HG02870 (cell line): ENCODE measurements around the gene EDC3.
"Not testable (repeated sequence)": the region's sequence is repeated elsewhere in the genome, so short reads cannot be mapped to it uniquely, and the experiment has no call there.

ENCODE experiments used
- ATAC-seq: cut with Tn5 transposase; IDR thresholded peaks from one replicate; pipeline ENCODE4 v1.9.1; 2021; ENCODE audit warnings: mild to moderate bottlenecking, moderate library complexity; ENCODE audit not compliant: unreplicated experiment

EDC3 gene

DNA sequence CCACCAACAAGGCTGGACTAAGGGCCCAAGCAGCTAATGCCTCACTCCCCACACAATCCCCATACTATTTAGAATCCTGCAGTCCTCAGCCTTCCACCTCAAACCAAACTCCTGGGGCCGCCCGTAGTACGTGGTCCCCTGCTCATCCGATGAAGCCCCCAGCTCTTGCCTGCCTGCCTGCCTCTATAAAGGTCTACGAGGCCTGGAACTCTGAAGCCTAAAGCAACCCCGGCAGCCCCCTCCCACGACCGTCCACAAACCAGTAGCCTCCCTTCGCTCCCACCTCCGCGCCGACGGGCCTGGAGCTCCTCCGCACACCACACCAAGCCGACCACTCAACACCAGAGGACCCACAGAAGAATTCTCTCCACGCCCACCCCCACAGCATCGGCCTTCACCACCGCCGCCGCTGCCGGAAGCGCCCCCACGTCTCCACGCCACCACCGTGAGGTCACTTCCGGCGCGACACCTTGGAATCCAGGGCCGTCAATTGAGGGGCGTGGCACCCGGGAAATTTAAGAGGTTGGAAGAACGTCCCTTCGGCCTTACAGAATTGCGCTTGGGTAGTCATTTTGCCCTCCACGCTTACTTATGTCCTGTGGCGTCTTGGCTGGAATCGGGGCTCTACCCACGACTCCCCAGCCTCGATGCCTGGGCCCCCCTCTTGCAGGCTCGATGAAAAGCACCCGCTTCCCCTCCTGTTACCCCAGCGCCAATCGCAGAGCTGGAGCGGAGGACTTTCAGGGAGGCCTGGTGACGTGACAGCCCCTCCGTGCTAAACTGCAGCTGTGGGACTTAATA lies at the start of gene EDC3:
Gene EDC3 (minus strand): TSS at position 428 of the 801 bp plus-strand sequence. CDS start 20,900 bp downstream, outside the sequence.
- ATAC-seq, result peak; percentile 74

GRCh38 chr15:74742422-74742821 lies 46.6 kb upstream of the EDC3 start:
- no peak for ATAC-seq

GRCh38 chr15:74738239-74738638 lies 42.4 kb upstream of the EDC3 start:
- not testable (repeated sequence) for ATAC-seq

GRCh38 chr15:74735305-74735704 lies 39.5 kb upstream of the EDC3 start:
- no peak for ATAC-seq

DNA sequence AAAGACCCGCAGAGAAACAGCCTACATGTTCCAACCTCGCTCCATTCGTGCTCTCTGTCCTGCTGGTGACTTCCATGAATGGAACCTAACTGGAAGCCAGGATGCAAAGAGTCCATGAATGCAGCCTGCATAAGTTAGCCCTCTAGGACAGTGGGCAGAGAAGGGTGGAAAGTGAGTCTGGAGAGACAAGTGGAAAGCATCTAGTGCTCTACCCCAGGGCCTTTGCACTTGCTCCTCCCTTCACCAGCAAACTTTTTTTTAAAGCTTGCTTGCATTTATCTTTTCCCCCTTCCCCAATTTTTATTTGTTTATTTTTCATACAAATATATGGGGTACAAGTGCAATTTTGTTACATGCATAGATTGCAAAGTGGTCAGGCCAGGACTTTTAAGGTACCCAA lies 37.4 kb upstream of the EDC3 start:
- ATAC-seq, result no peak

DNA sequence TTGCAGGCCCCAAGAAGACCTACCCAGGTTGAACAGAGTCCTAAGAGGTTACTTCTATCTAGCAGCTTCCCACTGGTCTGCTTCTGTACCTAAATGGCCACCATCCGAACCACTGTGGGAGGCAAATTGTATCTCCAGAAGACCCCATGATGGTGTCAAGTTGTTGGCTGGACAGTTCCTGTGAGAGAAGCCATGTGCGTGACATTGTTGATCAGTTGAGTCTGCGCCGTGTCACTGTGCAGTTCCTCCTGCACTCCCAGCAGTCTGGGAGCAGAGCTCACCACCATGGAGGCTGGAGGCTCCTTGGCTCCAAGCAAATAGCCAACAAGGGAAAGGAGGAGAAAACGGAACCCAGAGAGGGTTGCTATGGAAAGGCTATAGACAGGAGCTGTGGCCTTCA lies 37.0 kb upstream of the EDC3 start:
- ATAC-seq, result no peak

DNA sequence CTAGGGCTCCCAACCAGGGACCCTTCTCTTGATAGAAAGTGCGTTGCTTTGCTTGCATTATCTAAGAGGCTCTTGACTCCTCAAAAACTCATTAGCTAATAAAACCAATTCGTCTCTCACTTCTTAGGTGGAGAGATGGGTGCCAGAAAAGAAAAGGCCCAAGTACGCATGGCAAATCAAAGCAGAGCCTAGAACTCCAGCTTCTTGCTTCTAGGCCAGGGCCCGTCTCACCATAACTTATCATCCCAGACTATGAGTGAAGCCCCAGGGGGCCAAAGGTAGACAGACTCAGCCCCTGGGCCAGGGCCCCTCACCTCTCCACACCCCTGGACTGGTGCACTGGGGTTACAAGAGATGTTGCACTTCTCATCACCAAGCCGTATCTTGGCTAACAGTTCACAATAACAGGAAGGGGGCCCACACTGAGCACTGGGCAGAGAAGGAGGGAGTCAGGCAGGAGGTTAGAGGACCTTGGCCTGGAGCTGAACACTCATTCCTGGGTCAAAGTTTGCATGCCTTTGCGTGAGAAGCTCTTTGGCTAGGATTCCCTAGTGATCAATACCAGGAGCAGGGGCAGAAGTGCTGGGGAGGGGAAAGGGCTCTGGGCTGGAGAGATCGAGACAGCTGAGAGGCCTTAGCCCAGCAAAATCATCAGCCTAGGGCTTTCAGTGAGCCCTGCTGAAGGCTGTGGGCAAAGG lies 34.9 kb upstream of the EDC3 start:
- ATAC-seq, result no peak

GRCh38 chr15:74729372-74729771 lies 33.5 kb upstream of the EDC3 start:
- ATAC-seq, result not testable (repeated sequence)

DNA sequence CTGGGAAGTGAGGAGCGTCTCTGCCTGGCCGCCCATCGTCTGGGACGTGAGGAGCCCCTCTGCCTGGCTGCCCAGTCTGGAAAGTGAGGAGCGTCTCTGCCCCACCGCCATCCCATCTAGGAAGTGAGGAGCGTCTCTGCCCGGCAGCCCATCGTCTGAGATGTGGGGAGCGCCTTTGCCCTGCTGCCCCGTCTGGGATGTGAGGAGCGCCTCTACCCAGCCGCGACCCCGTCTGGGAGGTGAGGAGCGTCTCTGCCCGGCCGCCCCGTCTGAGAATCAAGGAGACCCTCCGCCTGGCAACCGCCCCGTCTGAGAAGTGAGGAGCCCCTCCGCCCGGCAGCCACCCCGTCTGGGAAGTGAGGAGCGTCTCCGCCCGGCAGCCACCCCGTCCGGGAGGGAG lies 32.9 kb upstream of the EDC3 start:
- not testable (repeated sequence) for ATAC-seq

- ATAC-seq, result no peak
Measured at GRCh38 chr15:74727727-74728126, 31.9 kb upstream of the EDC3 start.

DNA sequence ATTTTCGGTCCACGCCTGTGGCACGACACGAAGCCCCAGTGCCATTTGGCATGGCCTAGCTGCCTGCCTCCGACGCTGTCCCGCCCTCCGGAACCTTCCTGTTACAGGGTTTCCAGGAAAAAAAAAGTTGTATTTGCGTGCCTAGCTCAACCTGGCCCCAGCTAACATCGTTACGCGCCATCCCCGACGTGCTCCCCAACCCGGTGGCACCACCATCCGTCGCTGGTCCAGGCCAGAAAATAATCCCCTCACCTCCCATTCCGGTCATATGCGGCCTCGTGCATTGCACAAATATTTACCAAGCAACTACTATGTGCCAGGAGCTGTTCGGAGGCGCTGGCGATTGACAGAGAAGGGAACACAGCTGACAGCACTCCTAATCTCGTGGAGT lies 30.9 kb upstream of the EDC3 start:
- ATAC-seq, result no peak

DNA sequence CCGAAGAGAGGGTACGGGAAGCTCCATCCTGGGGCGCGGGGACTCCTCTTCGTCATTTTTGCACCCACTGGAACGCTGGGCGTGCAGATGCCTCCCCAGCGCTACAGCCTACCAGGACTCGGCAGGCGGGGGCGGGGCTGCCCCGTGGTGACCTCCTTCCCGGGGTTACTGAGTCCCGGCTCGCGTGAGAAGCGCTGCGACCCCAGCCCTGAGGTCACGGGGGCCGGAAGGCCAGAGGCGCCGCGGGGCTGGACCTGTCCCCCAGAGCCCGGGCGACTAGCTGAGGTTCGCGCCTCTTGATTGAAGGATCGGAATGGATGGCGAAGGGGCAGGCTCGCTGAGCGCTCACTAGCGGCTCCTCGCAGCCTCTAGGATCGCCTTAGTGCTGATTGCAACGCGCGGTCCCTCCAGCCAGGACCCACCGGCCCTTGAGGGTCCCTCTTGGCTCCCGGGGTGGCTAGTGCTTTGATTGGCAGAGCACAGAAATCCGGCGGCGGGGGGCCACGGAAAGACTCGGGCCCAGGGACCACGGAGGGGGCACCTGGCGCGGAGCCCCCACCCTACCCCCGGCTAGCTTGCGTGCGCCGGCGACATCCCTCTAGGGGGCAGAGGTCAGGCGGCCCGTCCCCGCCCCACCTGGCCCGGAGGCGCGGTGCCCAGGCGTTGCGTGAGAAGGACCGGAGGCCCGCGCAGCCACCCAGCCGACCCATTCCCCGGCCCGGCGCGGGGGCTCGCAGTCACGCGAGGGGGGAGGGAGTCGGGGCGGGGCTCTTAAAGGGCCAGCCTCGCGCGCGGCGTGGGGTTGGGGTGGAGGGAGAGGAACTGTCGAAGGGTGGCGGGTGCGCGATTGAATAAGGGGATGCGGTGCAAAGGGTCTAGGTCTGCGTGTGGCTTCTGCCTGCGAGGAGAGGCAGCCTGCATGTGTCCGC lies 30.3 kb upstream of the EDC3 start:
- ATAC-seq, result no peak

DNA sequence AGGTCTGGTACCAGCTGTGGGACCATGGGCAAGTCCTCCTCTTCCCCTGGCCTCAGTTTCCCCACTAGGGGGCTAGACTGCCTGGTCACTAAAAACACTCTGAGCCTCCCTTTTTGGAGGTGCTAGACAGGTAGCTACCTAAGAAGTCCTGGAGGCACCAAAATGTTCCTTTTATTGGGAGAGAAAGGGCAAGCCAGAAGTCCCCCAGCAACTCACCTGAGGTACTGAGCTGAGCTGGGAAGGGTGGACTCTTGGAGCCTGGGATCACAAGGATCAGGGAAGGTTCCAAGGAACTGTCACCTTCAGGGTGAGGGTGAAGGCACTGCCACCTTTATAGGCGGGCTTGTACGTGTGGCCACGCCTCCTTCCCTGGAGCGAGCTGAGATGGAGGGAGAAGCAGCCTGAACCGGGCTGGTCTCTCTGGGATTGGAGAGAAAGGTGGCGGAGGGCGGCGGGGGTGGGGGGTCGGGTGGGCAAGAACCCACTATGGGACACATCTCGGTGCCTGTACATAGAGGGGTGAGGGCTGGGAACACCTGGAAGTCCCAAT lies 29.5 kb upstream of the EDC3 start, which contains the start of gene CYP1A1:
Gene CYP1A1 (minus strand): TSS at position 304 of the 550 bp plus-strand sequence. CDS start 2,431 bp downstream, outside the sequence.
- no peak for ATAC-seq

GRCh38 chr15:74724570-74725224 lies 28.9 kb upstream of the EDC3 start:
- no peak for ATAC-seq

GRCh38 chr15:74723754-74724334 lies 28.0 kb upstream of the EDC3 start:
- no peak for ATAC-seq

GRCh38 chr15:74723187-74723586 lies 27.4 kb upstream of the EDC3 start:
- no peak for ATAC-seq

DNA sequence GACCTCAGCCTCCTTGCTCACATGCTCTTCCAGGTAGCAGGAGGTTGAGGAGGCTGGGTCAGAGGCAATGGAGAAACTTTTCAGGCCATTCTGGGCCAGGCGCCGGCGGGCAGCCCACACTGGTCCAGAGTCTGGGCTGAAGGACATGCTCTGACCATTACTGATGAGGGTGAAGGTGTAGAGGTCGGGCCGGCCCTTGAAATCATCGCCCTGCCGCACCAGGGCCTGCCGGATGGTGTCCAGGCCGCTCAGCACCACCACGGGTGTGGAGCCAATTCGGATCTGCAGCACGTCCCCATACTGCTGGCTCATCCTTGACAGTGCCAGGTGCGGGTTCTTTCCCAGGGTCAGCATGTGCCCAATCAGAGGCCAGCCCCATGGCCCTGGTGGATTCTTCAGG lies 26.8 kb upstream of the EDC3 start:
- ATAC-seq, result no peak

DNA sequence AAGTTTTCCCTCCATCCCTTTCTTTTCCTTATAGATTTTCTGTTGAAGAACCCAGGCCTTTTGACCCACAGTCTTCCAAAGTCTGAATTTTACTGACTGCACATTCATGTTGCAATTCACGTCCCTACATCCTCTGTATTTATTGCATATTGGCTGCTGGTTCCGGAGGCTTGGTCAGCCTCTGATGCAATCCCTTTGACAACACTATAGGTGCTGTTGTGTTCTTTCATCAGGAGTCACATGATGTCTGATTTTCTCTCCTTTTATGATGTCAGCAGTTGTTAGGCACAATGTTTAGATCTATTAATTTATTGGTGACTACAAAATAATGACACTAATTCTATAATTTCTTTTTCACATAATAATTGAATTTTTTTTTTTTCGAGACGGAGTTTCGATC lies 20.8 kb upstream of the EDC3 start:
- ATAC-seq, result no peak

DNA sequence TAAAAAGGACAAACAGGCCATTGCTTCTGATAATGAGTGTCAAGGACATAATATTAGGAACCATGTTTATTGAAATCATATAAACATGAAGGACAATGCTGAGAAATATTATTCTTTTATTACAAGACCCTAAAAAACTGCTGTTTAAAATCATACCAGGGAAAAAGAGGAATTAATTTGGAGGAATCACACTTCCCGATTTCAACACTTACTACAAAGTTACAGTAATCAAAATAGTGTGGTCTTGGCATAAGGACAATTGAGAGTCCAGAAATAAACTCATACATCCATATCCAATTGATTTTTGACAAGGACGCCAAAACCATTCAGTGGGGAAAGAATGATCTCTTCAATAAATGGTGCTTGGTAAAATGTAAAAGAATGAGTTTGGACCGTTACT lies 16.5 kb upstream of the EDC3 start:
- no peak for ATAC-seq
